ENCODE measurements around the gene RPL21.

The RPL21 gene

DNA sequence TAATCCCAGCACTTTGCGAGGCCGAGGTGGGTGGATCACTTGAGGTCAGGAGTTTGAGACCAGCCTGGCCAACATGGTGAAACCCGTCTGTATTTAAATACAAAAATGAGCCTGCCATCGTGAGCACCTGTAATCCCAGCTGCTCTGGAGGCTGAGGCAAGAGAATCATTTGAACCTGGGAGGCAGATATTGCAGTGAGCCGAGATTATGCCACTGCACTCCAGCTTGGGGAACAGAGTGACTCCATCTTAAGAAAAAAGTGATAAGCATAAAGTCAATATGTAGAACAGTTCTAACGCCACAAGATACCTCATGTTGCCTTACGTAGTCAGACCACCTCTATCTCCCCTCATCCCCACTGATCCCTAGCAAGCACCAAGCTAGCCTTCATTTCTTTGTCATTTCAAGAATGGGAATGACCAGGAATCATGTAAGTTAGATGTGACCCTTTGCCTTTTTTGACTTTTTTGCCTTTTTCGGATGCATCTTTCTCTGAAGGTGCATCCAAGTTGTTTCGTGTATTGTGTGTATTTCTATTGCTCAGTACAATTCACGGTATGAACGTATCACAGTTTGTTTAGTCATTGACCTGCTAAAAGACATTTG is 6.4 kb downstream of the RPL21 start:
- DNase-seq (ENCODE audit: low read depth in 2 of 3, low spot score in 1 of 3): no peak

DNA sequence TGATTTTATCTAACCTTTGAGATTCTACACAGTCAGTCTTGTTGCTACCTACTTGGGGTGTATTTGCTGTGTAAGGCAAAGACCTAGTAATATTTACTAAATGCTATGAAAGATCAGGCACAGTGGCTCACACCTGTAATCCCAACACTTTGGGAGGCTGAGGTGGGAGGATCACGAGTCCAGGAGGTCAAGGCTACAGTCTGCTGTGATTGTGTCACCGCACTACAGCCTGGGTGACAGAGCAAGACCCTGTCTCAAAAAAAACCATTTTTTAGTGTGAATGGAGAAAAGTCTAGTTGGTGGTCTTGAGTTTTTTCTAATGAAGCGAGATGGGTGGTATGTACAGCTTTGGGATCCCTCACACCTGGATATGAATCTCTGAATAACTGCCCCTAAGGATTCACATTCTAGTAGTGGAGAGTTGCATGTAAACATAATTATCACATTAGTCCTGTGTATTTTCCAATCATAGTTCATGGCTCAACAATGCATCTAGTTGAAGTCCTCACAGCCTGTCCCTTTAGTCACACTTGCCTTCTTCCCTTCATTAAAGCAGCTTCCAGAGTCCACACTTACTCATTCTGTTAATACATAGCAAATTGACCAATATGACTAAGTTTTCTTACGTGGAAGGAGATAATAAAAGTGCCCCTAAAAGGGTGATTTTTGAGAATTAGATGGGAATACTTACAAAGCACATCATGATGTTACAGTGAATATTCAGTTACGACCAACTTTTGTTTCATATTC is 7.5 kb downstream of the RPL21 start:
- DNase-seq (ENCODE audit: low read depth in 2 of 3, low spot score in 1 of 3): no peak

DNA sequence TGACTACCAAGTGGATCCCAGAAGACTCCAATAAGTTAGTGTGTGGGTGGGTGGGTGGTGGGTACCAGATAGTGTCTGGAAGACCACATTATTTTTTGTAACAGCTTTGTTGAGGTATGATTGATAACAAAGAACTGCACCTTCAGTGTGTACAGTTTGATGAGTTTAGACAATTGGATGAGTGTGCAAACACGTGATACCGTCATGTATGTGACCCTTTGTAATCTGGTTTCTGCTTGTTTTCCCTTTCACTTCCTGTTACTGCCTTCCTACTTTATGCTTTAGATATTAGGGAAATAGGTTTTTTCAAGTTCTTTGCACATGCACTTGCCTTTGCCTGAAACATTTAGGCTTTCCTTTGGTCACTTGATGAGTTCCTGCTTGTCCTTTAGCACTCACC is 8.5 kb downstream of the RPL21 start:
- no peak for DNase-seq (ENCODE audit: low read depth in 2 of 3, low spot score in 1 of 3)

DNA sequence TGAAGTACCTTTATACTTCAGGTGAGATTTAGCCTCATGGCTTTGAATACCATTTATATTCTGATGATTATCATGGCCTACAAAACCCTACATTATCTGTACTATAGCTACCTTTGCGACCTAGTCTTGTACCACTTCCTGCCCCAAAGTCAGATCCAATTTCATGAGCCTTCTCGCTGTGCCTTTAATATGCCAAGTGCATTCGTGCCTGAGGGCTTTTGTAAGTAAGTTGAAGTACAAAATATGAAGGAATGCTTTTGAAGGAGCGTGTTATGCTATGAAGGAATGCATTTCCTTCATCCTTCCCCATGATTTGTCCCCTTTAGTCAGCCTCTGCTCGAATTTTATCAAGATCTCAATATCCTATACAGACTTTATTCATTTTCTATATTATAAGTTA is 10.0 kb downstream of the RPL21 start:
- DNase-seq (ENCODE audit: low read depth in 2 of 3, low spot score in 1 of 3): no peak

DNA sequence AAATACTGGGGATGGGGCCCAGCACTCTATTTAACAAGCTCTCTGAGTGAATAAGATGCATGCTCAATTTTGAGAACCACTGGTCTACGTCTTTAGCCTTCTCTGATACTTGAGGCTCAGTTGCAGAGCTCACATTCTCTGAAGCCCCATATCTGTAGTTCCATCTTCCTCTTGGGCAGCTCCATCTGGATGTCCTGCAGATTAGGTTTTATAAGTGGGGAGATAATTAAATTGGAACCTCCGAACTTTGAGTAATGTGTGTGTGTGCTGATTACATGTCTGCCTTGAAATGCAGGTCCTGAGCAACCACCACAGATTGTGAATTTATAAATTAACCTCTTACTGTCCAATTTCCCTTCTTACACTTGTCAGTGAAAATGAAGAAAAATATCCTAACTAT is 12.1 kb downstream of the RPL21 start:
- no peak for DNase-seq (ENCODE audit: low read depth in 2 of 3, low spot score in 1 of 3)

DNA sequence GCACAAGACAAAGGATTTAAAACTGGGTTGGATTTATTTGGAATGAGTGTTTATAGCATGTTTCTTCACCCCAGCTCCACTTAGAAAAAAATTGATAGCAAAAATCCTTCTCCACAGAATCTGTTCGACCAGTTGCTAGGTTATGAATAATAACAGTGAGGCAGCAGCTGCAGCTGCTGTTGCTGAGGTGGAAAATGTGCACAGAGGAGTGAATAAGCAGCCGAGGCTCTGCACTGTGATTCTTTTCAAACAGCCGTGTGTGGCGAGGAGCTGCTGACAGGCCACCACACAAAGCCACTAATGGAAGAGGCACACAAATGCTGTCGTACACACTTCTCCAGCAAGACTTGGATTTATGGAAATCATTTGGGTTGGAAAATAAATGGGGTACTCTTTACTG is 12.8 kb downstream of the RPL21 start:
- no peak for DNase-seq (ENCODE audit: low read depth in 2 of 3, low spot score in 1 of 3)

DNA sequence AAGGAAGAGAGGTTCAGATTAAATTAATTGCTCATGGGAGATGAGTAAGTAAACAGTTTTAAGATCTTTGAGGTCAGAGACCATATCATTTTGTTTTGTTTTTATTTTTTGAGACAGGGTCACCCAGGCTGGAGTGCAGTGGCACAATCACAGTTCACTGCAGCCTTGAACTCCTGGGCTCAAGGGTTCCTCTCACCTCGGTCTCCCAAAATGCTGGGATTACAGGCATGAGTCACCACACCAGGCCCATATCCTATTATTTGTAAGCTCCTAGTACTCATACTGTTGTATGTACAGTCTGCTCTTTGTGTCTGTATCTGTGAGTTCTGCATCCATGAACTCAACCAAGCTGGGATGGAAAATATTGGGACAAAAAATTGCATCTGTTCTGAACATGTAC is 13.3 kb downstream of the RPL21 start:
- no peak for DNase-seq (ENCODE audit: low read depth in 2 of 3, low spot score in 1 of 3)

DNA sequence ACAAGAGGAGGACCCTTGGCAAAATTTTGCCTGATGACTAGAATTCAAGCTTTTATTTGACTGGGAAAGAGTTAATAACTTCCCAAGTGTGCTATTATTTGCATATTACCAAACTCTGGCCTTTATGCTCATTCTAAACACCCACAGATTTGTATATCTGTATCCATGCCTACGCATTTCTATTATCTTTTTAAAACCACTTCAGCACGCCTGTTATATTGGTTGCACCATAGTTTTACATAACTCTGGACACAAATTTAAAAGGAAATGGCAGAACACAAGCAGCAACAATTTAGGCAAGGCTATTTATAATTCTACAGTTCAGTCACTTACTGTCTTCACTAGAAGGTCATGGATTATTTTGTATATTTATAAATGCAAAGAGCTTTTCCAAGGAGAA is 15.6 kb downstream of the RPL21 start:
- no peak for DNase-seq (ENCODE audit: low read depth in 2 of 3, low spot score in 1 of 3)

DNA sequence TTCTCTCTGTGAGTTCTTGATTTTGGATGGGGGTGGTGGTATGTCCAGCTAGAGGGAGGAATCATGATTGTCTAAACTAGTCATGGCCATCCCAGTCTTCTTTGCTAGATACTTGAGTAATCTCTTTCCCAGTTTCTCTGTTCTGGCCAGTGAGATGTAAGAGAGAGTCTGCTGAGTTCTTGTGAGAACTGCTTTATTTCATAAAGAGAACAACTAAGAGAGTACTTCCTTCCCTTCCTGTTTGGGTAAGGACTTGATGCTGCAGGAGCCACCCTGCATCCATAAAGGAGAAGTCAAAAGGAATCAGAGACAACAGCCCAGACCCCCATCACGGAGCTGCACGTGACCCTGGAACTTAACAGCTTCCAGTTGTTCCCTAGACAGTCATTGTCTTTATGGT is 16.2 kb downstream of the RPL21 start:
- no peak for DNase-seq (ENCODE audit: low read depth in 2 of 3, low spot score in 1 of 3)

DNA sequence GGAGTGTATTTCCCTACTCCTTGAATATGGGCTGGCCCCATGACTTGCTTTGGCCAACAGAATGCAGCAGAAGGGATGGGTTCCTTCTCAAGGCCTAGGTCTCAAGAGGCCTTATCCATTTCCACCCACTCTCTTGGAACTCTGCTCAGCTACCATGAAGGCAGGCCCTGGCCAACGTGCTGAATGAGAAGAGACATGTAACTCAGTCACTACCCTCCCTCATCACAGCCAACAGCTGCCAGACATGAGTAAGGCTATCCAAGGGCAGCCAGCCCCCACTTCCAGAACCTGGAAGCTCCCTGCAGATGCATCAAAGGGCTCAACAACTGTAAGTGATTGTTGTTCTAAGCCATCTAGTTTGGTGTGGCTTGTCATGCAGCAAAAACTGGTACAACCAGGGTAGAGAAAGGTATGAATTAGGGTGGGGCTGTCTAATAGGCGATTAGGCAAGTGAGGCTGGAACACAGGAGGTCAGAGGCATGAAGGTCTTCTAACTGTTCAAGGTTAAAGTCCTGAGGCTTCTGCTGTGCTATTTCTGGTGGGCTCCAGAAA is 17.8 kb downstream of the RPL21 start:
- no peak for DNase-seq (ENCODE audit: low read depth in 2 of 3, low spot score in 1 of 3)

DNA sequence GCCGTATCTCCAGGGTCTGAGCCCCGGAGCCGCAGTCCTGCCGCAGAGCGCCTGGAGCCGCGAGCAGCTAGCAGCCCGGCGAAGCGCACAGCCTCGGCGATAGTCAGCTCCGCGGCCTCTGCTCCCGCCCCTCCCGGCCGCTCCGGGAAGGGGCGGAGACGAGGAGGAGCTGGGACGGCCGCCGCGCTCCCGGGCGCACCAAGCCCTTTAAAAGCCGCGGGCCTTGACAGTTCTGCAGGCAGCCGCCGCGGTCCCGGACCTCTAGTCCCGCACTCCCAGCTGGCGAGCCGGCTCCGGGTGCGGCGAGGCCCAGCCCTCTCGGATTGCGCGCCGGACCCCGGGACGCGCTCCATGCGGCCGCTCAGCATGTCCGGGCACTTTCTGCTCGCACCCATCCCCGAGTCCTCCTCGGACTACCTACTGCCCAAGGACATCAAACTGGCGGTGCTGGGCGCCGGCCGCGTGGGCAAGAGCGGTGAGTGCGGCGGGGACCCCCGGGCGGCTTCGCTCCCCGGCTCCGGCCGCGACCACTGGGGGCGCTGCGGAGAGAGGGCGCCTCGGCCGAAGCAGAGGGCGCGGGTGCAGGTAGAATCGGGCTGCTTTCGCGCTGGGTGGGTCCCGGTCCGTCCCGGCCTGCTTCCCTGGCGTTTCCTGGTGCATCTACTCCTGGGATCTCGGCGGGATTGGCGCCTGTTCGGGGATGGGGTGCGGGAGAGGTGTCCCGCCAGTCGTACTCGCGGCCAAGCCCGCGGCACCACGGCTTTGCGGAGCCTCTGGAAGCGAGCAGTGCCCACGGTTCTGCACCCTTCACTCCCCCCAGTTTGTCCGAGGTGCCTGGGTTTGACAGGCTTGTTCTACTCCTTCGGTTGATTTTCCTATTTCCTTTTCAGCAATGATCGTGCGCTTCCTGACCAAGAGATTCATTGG is 19.5 kb downstream of the RPL21 start, which contains the start of gene RASL11A:
RASL11A (plus strand) TSS at position 237 of the 927 bp plus-strand sequence; CDS start at position 352, 115 bp downstream.
- DNase-seq (ENCODE audit: low read depth in 2 of 3, low spot score in 1 of 3): peak in 1 of 3 donors; percentile 62

DNA sequence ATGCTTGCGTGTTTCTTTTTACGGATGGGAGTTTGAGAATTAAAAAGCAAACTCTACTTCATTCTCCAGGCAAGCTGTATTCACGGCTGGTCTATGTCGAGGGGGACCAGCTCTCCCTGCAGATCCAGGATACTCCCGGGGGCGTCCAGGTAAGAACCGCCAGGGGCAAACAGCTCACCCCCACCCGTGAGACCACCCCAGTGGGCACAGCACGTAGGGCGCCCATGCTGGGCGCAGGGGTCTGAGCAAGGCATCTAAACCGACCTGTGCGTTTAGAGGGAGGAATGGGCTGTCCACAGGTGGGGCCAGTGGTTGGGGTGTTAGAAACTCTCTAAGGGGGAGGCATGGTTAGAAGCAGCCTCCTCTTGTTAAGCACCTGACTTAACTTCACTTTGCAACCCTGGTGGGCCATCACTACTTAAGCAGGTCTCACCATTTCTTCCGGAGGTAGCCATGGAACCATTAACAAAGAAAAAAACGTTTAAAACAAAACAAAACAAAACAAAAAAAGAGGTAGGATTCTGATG is 20.3 kb downstream of the RPL21 start:
- DNase-seq (ENCODE audit: low read depth in 2 of 3, low spot score in 1 of 3): no peak

DNA sequence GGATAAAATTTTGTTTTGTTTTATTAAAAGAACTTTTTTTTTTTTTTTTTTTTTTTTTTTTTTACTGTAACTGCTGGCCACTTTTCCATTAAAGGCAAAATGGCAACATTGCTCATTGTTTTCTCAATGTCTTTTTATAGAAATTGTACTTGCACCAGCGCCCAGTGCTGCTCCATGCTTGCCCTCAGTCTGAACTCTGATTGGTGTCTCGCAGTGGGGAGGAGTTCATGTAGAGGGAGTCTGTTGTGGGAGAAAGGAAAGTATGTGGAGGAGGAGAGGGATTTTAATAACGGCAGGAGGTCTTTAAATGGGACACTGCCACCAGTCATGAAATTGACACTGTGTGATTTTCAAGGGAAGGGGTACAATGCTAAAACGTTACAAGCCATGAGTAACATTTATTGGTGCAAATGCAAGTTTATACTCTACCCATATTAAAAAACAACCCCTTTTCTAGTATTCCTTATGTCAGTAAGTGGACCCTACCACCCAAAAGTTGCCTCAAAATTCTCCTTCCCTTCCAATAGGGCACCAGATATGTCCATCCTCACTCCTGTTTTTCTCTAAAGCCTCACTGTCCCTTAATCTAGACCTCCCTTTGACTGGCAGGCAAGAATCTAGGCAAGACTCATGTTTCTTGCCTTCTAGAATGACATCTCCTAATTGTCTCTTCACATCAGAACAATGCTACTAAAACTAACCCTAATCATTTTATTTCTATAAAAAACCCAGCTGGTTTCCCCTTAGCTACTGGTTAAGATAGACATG is 22.5 kb downstream of the RPL21 start:
- DNase-seq (ENCODE audit: low read depth in 2 of 3, low spot score in 1 of 3): no peak

DNA sequence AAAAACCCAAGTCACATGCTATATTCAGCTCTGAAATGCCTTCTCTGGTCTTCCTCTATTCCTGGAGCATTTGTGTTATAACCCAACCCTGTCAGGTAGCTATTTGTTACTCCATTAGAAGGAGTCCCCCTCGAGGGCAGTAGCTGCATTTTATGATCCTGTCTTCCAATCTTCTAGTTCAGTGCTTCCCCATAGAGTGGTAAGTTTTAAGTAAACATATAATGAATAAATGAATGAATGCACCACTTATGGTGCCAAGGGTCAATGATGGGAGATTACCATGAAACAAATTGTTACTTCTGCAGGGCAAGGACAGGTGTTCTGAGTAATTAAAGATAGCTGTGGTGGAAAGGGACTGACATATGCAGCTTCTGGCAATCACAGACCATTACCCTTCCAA is 23.3 kb downstream of the RPL21 start:
- no peak for DNase-seq (ENCODE audit: low read depth in 2 of 3, low spot score in 1 of 3)

DNA sequence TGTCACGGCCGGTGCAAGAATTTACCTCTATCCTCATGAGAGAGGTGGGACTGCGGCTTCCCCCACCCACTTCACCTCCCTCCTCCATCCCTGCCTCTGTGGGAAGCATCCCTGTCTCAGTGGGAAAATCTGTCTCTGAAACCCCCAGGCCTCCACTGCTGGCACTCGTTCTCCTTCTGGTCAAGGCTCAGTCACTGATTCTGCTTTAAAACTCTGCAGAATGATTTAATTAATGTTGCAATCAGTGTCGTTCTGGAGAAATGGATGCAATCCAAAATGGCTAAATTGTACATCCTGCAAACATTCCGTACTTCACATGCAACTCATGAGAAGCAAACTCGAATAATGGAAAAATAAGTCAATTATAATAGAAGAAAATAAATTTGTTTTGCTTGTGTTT is 24.8 kb downstream of the RPL21 start:
- DNase-seq (ENCODE audit: low read depth in 2 of 3, low spot score in 1 of 3): no peak

DNA sequence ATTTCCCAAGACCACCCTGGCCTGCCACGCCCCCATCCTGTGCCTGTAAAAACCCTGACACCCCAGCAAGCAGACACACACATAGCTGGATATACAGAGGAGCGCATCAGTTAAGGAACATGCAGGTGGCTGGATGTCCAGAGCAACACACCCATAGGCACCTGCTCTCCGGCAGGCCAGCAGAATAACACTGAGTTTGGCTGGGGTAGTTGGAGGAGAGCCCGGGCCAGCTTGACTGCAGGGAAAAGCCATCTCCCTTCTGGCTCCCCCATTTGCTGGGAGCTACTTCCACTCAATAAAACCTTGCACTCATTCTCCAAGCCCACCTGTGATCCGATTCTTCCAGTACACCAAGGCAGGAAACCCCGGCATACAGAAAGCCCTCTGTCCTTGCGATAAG is 28.1 kb downstream of the RPL21 start:
- DNase-seq (ENCODE audit: low read depth in 2 of 3, low spot score in 1 of 3): no peak

DNA sequence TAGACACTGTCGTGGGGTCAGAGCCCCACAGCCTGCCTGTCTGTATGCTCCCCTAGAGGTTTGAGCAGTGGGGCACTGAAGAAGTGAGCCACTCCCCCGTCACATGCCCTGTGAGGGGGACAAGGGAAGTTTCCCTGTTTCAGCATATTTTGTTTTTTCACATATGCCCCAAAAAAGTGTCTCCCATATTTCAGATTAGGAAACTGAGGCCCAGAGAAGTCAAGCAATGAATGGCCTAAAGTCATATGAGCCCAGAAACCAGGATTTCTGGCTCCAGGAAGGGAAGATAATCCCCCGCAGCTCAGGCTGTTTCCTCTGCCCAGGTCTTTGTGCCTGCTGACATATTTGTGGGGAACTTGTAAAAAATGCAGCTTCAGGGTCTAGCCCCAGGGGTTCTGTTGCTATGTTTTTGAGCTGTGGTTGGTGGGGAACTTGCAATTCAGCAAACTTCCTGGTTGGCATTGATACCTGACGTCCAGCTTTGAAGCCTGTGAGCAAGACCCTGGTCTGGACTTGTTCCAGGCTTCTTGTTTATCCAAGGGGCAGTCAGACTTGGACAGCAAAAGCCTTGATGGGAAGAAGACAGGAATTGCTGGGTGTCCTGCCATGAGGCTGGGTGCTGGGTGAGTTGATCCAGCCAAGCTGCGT is 28.8 kb downstream of the RPL21 start:
- DNase-seq (ENCODE audit: low read depth in 2 of 3, low spot score in 1 of 3): no peak

DNA sequence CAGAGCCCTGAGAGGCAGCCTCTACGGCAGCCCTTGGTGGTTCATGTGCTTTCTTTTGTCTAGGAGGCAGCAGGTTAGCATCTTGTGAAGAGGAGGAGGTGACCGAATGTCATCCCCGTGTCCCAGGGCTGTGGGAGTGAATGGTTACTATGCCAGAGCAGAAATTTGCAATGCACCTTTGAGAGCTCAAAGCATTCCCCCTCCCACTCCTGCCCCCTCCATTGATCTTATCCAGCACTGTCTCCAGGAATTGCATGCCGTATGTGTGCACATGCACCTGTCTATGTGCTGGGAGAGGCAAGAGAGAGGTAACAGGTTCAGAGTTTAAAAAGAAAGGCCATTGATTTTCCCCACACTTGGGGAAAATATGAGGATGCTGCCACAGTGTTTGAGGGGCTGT is 29.5 kb downstream of the RPL21 start:
- DNase-seq (ENCODE audit: low read depth in 2 of 3, low spot score in 1 of 3): no peak

DNA sequence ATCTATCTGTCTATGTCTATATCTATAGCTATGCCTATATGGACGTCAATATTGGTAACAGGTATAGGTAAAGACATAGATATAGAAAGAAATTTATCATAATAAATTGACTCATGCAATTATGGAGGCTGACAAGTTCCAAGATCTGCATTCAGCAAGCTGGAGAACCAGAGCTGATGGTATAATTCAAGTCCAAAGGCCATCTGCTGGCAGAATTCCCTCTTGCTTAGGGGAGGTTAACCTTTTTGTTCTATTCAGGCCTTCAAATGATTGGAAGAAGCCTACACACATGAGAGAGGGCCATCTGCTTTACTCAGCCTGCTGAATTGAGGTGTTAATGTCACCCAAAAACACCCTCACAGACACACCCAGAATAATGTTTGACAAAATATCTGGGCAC is 30.1 kb downstream of the RPL21 start:
- no peak for DNase-seq (ENCODE audit: low read depth in 2 of 3, low spot score in 1 of 3)

DNA sequence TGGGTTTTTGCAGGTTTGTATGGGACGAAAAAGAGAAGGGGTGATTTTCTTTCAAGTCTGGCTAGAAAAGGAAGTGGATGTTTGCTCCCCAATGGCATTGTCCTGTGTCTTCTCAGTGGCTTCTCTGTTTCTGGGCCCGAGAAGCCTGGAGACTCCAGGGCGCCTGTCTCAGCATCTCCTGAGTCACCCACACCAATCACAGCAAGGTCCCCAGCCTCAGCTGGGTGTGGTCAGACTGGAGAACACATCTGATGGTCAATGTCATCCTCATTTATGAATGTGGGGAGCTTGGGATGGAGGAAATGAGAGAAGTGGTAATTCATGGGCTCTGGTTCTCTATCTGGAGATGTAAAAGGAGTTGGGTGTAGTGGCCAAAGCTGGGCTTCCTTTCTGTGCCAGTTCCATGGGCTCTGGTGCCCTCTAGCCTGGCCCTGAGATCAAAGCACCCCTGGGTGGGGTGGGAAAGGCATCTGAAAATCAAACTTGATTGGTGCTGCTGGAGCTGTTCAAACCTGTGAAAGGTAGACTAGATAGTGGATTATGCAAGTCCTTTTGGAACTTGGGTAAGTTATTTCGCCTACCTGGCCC is 32.6 kb downstream of the RPL21 start:
- no peak for DNase-seq (ENCODE audit: low read depth in 2 of 3, low spot score in 1 of 3)
